ENCODE measurements around the gene CST2.
"Not testable (repeated sequence)": the region's sequence is repeated elsewhere in the genome, so short reads cannot be mapped to it uniquely, and the experiment has no call there.

Gene CST2

GRCh38 chr20:23810349-23810748 lies 16.2 kb downstream of the CST2 start:
- DNase-seq (ENCODE audit: low read depth in 2 of 2) = not testable (repeated sequence)

- no peak for DNase-seq (ENCODE audit: low read depth in 2 of 2)
Observed at GRCh38 chr20:23800865-23801264, 25.7 kb downstream of the CST2 start.

- DNase-seq (ENCODE audit: low read depth in 2 of 2) = peak in 1 of 2 donors; percentile 7
Observed at GRCh38 chr20:23799216-23799847, 27.2 kb downstream of the CST2 start.

GRCh38 chr20:23795526-23795925 lies 31.0 kb downstream of the CST2 start:
- DNase-seq (ENCODE audit: low read depth in 2 of 2) = no peak

GRCh38 chr20:23794841-23795240 lies 31.7 kb downstream of the CST2 start:
- no peak for DNase-seq (ENCODE audit: low read depth in 2 of 2)

GRCh38 chr20:23794065-23794464 lies 32.5 kb downstream of the CST2 start:
- DNase-seq (ENCODE audit: low read depth in 2 of 2) = no peak

- no peak for DNase-seq (ENCODE audit: low read depth in 2 of 2)
Observed at GRCh38 chr20:23783447-23783846, 43.1 kb downstream of the CST2 start.

- no peak for DNase-seq (ENCODE audit: low read depth in 2 of 2)
Observed at GRCh38 chr20:23782366-23782983, 44.1 kb downstream of the CST2 start.

- DNase-seq (ENCODE audit: low read depth in 2 of 2) = not testable (repeated sequence)
Observed at GRCh38 chr20:23778676-23779075, 47.9 kb downstream of the CST2 start.

- DNase-seq (ENCODE audit: low read depth in 2 of 2) = not testable (repeated sequence)
Observed at GRCh38 chr20:23777380-23777779, 49.1 kb downstream of the CST2 start.

- no peak for DNase-seq (ENCODE audit: low read depth in 2 of 2)
Observed at GRCh38 chr20:23776067-23776771, 50.3 kb downstream of the CST2 start.

- no peak for DNase-seq (ENCODE audit: low read depth in 2 of 2)
Observed at GRCh38 chr20:23774081-23774480, 52.4 kb downstream of the CST2 start.

Measured in activated CD4-positive, alpha-beta T cell treated with anti-CD3 and anti-CD28 coated beads for 24 hours (primary cell).